PC-3 (cell line): ENCODE data around the gene CDC42SE2. TPM values are rescaled to one million over a fixed set of nuclear protein-coding genes. Genes with fewer than 3 reads are reported as not detected.

Experiments
- ATAC-seq: fragments of 200-7000 bp; cut with Tn5 transposase; 2 replicates; pipeline ENCODE4 v1.9.1; 2020; ENCODE audit warnings: mild to moderate bottlenecking, moderate library complexity
- BruUV-seq: library from RNA; stranded (reverse); fragments of 400-500 nt; replicated peaks from 2 replicates; lab custom pipeline; 2021; lab: Mats Ljungman, UMichigan
- CTCF ChIA-PET: fragments of 300-600 bp; sonication (Branson Sonifier 250); formaldehyde crosslinking; loops from one replicate; lab custom pipeline; 2022; ENCODE audit warnings: antibody characterized with exemption; lab: Charles Lee
- POLR2A ChIA-PET: fragments of 300-600 bp; sonication (Branson Sonifier 250); formaldehyde crosslinking; loops from one replicate; lab custom pipeline; 2022; ENCODE audit warnings: antibody characterized with exemption; ENCODE audit not compliant: unreplicated experiment; lab: Charles Lee
- DNase-seq: peaks from one replicate; pipeline ENCODE4 v3.0.0-alpha.2; 2015
- H2AFZ ChIP-seq: fragments of 300-600 bp; sonication (generic); 2 replicates; pipeline ENCODE4 v1.6.0; 2016; ENCODE audit warnings: antibody characterized with exemption, low read length
- H3F3A ChIP-seq: fragments of 300-600 bp; sonication (generic); one replicate; pipeline ENCODE4 v1.6.0; 2017; ENCODE audit warnings: antibody characterized with exemption, low read length, control low read depth, mild to moderate bottlenecking; ENCODE audit not compliant: unreplicated experiment
- H3K27ac ChIP-seq: fragments of 300-600 bp; sonication (generic); 2 replicates; pipeline ENCODE4 v1.5.1; 2016; ENCODE audit warnings: mild to moderate bottlenecking, low read length
- H3K27me3 ChIP-seq: fragments of 300-600 bp; sonication (generic); 2 replicates; pipeline ENCODE4 v1.6.1; 2016; ENCODE audit warnings: low read length, mixed read lengths
- H3K36me3 ChIP-seq: fragments of 300-600 bp; sonication (generic); 2 replicates; pipeline ENCODE4 v1.6.1; 2016; ENCODE audit warnings: low read depth, mixed run types, low read length, mixed read lengths
- H3K4me1 ChIP-seq: fragments of 300-600 bp; sonication (generic); 2 replicates; pipeline ENCODE4 v1.5.1; 2016; ENCODE audit warnings: low read length; ENCODE audit not compliant: insufficient read depth
- H3K4me2 ChIP-seq: fragments of 300-600 bp; sonication (generic); 2 replicates; pipeline ENCODE4 v1.6.0; 2016; ENCODE audit warnings: low read length
- H3K4me3 ChIP-seq: fragments of 300-600 bp; sonication (generic); 2 replicates; pipeline ENCODE4 v1.5.1; 2016; ENCODE audit warnings: mild to moderate bottlenecking, low read length, mixed read lengths
- H3K79me2 ChIP-seq: fragments of 300-600 bp; sonication (generic); 2 replicates; pipeline ENCODE4 v1.6.1; 2017; ENCODE audit warnings: low read length, mixed read lengths
- H3K9ac ChIP-seq: fragments of 300-600 bp; sonication (generic); 2 replicates; pipeline ENCODE4 v1.6.0; 2016; ENCODE audit warnings: mild to moderate bottlenecking, low read length
- H3K9me2 ChIP-seq: fragments of 300-600 bp; sonication (generic); replicated peaks from 2 replicates; pipeline ENCODE4 v1.6.1; 2016; ENCODE audit warnings: mixed run types, low read length, mixed read lengths
- H3K9me3 ChIP-seq: fragments of 300-600 bp; sonication (generic); 2 replicates; pipeline ENCODE4 v1.6.1; 2016; ENCODE audit warnings: low read length, mixed read lengths
- H4K20me1 ChIP-seq: fragments of 300-600 bp; sonication (generic); 2 replicates; pipeline ENCODE4 v1.6.1; 2016; ENCODE audit warnings: low read length, mixed read lengths
- EZH2 ChIP-seq: fragments of 300-600 bp; sonication (generic); IDR thresholded peaks from one replicate; pipeline ENCODE4 v1.6.1; 2017; ENCODE audit warnings: antibody characterized with exemption, mild to moderate bottlenecking, low read length; ENCODE audit not compliant: unreplicated experiment
- EZH2phosphoT487 ChIP-seq: fragments of 300-600 bp; sonication (generic); IDR thresholded peaks from 2 replicates; pipeline ENCODE4 v1.6.1; 2018; ENCODE audit warnings: mild to moderate bottlenecking, antibody characterized with exemption, low read length, borderline replicate concordance
- intact Hi-C: fragments of 100-400 bp; cut with micrococcal nuclease; formaldehyde crosslinking; loops from 2 replicates; pipeline ENCODE4 v1.9.0; 2023
- total RNA-seq: library from RNA; depleted of rRNA; stranded (reverse); fragments of >200 nt; gene quantifications from 2 replicates; pipeline ENCODE4 v1.2.3, GENCODE V29; 2014
- TF ChIP-seq, protein P1 (sequence below): fragments of 300-600 bp; sonication (generic); conservative IDR thresholded peaks from 2 replicates; pipeline ENCODE4 v1.5.1; 2017; ENCODE audit warnings: antibody characterized with exemption, low read depth, mild to moderate bottlenecking, low read length

The CDC42SE2 gene
- total RNA-seq, 1 experiment from 2014 or later = 13.3 TPM

DNA sequence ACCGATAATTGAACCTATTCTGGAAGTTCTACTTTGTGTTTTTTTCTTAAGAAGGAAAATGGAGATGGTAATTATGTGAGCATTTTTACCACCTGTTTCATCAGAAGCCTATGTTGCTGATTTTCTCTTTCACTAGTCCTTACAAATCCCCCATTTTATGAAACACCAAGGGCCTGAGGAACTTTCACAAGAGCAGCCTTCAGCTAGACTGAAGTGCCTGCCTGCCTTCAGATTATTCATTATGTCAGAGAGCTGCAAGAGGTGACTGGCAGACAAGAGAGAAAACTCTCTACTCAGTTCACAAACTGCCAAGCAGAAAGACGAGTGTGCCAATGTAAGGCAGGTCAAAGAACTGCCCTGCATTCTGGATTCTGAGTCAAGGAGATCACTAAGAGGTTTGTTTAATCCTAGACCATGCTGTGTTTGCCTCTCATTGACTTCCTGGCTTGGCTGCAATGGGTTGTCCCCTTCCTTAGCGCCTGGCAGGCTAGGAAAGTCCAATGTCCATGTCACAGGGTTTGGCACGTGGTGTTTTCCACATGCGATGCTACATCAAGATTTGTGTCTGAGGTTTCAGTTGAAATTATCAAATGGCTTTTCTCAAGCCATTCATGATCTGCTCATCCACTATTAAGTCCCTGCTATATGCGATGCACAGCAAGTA is 143.3 kb downstream of the CDC42SE2 start:
- H3K36me3 ChIP-seq = peaks cover 5% of the 10 kb centered on the region
- H3K27ac ChIP-seq = no peak overlapping the region
- no peaks in the 10 kb centered on the region for H3K79me2 ChIP-seq
- no peak overlapping the region for H2AFZ ChIP-seq
- CTCF ChIA-PET = no interaction called here
- H3K4me3 ChIP-seq = no peak overlapping the region
- TF ChIP-seq EZH2phosphoT487 = no peak
- TF ChIP-seq, protein P1, sequence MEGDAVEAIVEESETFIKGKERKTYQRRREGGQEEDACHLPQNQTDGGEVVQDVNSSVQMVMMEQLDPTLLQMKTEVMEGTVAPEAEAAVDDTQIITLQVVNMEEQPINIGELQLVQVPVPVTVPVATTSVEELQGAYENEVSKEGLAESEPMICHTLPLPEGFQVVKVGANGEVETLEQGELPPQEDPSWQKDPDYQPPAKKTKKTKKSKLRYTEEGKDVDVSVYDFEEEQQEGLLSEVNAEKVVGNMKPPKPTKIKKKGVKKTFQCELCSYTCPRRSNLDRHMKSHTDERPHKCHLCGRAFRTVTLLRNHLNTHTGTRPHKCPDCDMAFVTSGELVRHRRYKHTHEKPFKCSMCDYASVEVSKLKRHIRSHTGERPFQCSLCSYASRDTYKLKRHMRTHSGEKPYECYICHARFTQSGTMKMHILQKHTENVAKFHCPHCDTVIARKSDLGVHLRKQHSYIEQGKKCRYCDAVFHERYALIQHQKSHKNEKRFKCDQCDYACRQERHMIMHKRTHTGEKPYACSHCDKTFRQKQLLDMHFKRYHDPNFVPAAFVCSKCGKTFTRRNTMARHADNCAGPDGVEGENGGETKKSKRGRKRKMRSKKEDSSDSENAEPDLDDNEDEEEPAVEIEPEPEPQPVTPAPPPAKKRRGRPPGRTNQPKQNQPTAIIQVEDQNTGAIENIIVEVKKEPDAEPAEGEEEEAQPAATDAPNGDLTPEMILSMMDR = no peak
- no peak for TF ChIP-seq EZH2
- H3F3A ChIP-seq = no peaks in the 10 kb centered on the region
- no peaks in the 10 kb centered on the region for H3K4me1 ChIP-seq
- no peak overlapping the region for H3K4me2 ChIP-seq
- no peaks in the 10 kb centered on the region for H4K20me1 ChIP-seq
- no peaks in the 10 kb centered on the region for H3K27me3 ChIP-seq
- no peak overlapping the region for H3K9ac ChIP-seq
- DNase-seq = no peak
- POLR2A ChIA-PET = no interaction called here
- intact Hi-C loops = no loop called here
- H3K9me2 ChIP-seq = no peaks in the 10 kb centered on the region
- H3K9me3 ChIP-seq = no peaks in the 10 kb centered on the region
- ATAC-seq = no peak
- no TSS peak for BruUV-seq

DNA sequence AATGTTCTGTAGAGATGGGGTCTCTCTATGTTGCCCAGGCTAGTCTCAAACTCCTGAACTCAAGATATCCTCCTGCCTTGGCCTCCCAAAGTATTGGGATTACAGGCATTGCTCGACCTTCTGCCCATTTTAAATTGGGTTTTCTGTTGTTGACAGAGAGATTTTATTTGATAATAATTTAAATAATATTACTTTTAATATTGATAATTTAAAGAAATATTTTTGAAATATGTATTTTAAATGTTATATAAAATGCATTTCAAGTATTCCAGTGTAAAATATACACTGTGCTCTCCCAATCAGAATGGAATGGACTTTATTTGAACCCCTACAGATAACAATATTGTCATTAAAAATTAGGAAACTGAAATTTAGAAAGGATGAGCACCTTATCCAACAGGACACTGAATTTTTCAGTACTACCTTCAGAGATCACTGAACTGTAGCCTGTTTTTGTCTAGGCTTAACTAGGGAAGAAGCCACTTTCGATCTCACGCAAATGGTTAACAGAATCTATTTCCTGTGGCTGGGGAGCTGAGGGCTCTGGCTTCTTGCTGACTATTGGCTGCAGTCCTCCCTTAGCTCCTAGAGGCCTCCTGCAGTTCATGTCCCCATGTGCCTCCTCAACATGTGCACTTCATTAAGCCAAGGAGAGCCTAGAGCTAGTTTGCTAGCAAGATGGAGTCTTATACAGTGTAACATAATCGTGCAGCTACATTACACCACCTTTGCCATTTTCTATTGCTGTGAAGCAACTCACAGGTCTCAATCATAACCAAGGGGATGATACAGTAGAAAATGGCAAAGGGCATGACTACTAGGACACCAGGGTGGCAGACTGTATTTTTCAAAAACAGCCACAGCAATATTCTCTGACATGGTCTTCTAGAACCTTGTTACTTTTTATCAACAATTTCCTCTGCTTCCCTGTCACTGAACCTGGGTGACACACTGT is 150.0 kb downstream of the CDC42SE2 start:
- TF ChIP-seq EZH2phosphoT487 (no peak), EZH2 (no peak)
- TF ChIP-seq, protein P1 = no peak
- Histone ChIP-seq H3K36me3 (0 out of 2 replicates have a peak, but pooled peaks cover 2% of the 10 kb centered on the region), H3K27ac (no peak overlapping the region), H3K9me2 (no peaks in the 10 kb centered on the region), H3K27me3 (no peaks in the 10 kb centered on the region), H3K4me2 (no peak overlapping the region), H3K79me2 (no peaks in the 10 kb centered on the region), H3K9me3 (no peaks in the 10 kb centered on the region), H2AFZ (no peak overlapping the region), H3F3A (no peaks in the 10 kb centered on the region), H3K9ac (no peak overlapping the region), H3K4me3 (no peak overlapping the region), H3K4me1 (no peaks in the 10 kb centered on the region), H4K20me1 (no peaks in the 10 kb centered on the region)
- intact Hi-C loops = no loop called here
- ChIA-PET CTCF (interaction anchor here (0.6 kb wide), 1 partner anchor 810 kb away, joined by 3 read pairs; no protein-coding TSS in a partner anchor), POLR2A (interaction anchor here (0.7 kb wide), 1 partner anchor 721 kb away, joined by 3 read pairs; no protein-coding TSS in a partner anchor)
- no peak for DNase-seq
- no TSS peak for BruUV-seq
- no peak for ATAC-seq
